Fibroblast of skin of right biceps (primary cell): ENCODE measurements around the gene CENPU.
A peak's percentile ranks its signal among the peaks of the same experiment; 100 is the strongest.
"Not testable (repeated sequence)": the region's sequence is repeated elsewhere in the genome, so short reads cannot be mapped to it uniquely, and the experiment has no call there.

Source experiments
- DNase-seq: peaks from one replicate; pipeline ENCODE4 v3.0.0-alpha.2; 2013

CENPU gene

GRCh38 chr4:184750926-184751584 is 17.2 kb upstream of the CENPU start:
- no peak for DNase-seq

GRCh38 chr4:184748251-184748652 is 14.4 kb upstream of the CENPU start:
- DNase-seq: no peak

- DNase-seq: no peak
Measured at GRCh38 chr4:184747034-184747830, 13.3 kb upstream of the CENPU start.

GRCh38 chr4:184745831-184746795 is 12.2 kb upstream of the CENPU start:
- DNase-seq: peak; percentile 65

GRCh38 chr4:184744236-184744635 is 10.3 kb upstream of the CENPU start:
- no peak for DNase-seq

- no peak for DNase-seq
Measured at GRCh38 chr4:184743650-184744049, 9.8 kb upstream of the CENPU start.

- not testable (repeated sequence) for DNase-seq
Measured at GRCh38 chr4:184741651-184742050, 7.8 kb upstream of the CENPU start.

- DNase-seq: no peak
Measured at GRCh38 chr4:184740980-184741391, 7.1 kb upstream of the CENPU start.

GRCh38 chr4:184739575-184739974 is 5.7 kb upstream of the CENPU start:
- not testable (repeated sequence) for DNase-seq

- DNase-seq: no peak
Measured at GRCh38 chr4:184734758-184735157, 862 bp upstream of the CENPU start.

- peak; percentile 30 for DNase-seq
Measured at GRCh38 chr4:184732126-184732525, 1.8 kb downstream of the CENPU start.

GRCh38 chr4:184731056-184731455 is 2.8 kb downstream of the CENPU start:
- no peak for DNase-seq

- DNase-seq: no peak
Measured at GRCh38 chr4:184729946-184730345, 4.0 kb downstream of the CENPU start.

- no peak for DNase-seq
Measured at GRCh38 chr4:184728858-184729257, 5.0 kb downstream of the CENPU start.

- DNase-seq: no peak
Measured at GRCh38 chr4:184727430-184727829, 6.5 kb downstream of the CENPU start.

- no peak for DNase-seq
Measured at GRCh38 chr4:184722798-184723197, 11.1 kb downstream of the CENPU start.

GRCh38 chr4:184721254-184721653 is 12.6 kb downstream of the CENPU start:
- no peak for DNase-seq

- DNase-seq: no peak
Measured at GRCh38 chr4:184719407-184719806, 14.5 kb downstream of the CENPU start.

GRCh38 chr4:184715526-184715925 is 18.4 kb downstream of the CENPU start:
- DNase-seq: no peak

GRCh38 chr4:184713887-184714286 is 20.0 kb downstream of the CENPU start:
- no peak for DNase-seq

- no peak for DNase-seq
Measured at GRCh38 chr4:184712322-184712721, 21.6 kb downstream of the CENPU start.

- DNase-seq: no peak
Measured at GRCh38 chr4:184706453-184706852, 27.4 kb downstream of the CENPU start.

GRCh38 chr4:184705692-184706091 is 28.2 kb downstream of the CENPU start:
- no peak for DNase-seq
